Esophagus muscularis mucosa (tissue), 4 donors: ENCODE data around the gene TBC1D24. TPM values are rescaled to one million over a fixed set of nuclear protein-coding genes. Genes with fewer than 3 reads are reported as not detected.
A peak's percentile ranks its signal among the peaks of the same experiment; 100 is the strongest.

Source experiments
- DNase-seq: peaks from one replicate; pipeline ENCODE4 v3.0.0-alpha.2; 2017; ENCODE audit errors: extremely low spot score
- H3K27ac ChIP-seq, 4 donors: fragments of 200-600 bp; sonication (generic); replicated peaks in 1 of 4; 1 replicate in 3 of 4; 2 replicates in 1 of 4; pipeline ENCODE4 v1.5.1; 2016 to 2019; ENCODE audit warnings: mild to moderate bottlenecking in 1 of 4
- H3K27me3 ChIP-seq, 4 donors: fragments of 200-600 bp; sonication (generic); one replicate each; pipeline versions ENCODE4 v1.5.1 to v1.6.0; 2016 to 2019
- H3K36me3 ChIP-seq, 4 donors: fragments of 200-600 bp; sonication (generic); one replicate each; pipeline ENCODE4 v1.5.1; 2016 to 2019
- H3K4me1 ChIP-seq, 4 donors: fragments of 200-600 bp; sonication (generic); one replicate each; pipeline ENCODE4 v1.5.1; 2016 to 2019
- H3K4me3 ChIP-seq, 4 donors: fragments of 200-600 bp; sonication (generic); 1 replicate in 2 of 4; 2 replicates in 2 of 4; pipeline ENCODE4 v1.5.1; 2016 to 2019; ENCODE audit warnings: mild to moderate bottlenecking in 4 of 4, moderate library complexity in 1 of 4
- H3K9me3 ChIP-seq, 4 donors: fragments of 200-600 bp; sonication (generic); 1 replicate in 3 of 4; 2 replicates in 1 of 4; pipeline ENCODE4 v1.5.1; 2016 to 2019
- CTCF ChIP-seq, 3 experiments: fragments of 200-600 bp in 2 of 3; fragments of 450-650 bp in 1 of 3; sonication (generic) in 2 of 3; IDR thresholded peaks; one replicate each; pipeline ENCODE4 v1.5.1; 2017 to 2019; ENCODE audit warnings: antibody characterized with exemption in 3 of 3, mild to moderate bottlenecking in 2 of 3, moderate library complexity in 1 of 3
- EP300 ChIP-seq: sonication (generic); formaldehyde crosslinking; IDR thresholded peaks from one replicate; pipeline ENCODE4 v1.6.1; 2017; ENCODE audit warnings: antibody characterized with exemption
- POLR2A ChIP-seq: fragments of 450-650 bp; IDR thresholded peaks from one replicate; pipeline ENCODE4 v1.6.1; 2017; ENCODE audit warnings: antibody characterized with exemption, moderate library complexity, mild to moderate bottlenecking, low read depth
- POLR2AphosphoS5 ChIP-seq, 2 donors: sonication (generic); formaldehyde crosslinking; IDR thresholded peaks; one replicate each; pipeline ENCODE4 v1.6.1; 2017; ENCODE audit warnings: antibody characterized with exemption in 2 of 2
- WGBS: methylation state at CpG from one replicate; pipeline ENCODE4 v1.1.5; 2018; 5-methylcytosine and 5-hydroxymethylcytosine counted together
- intact Hi-C: fragments of 100-400 bp; cut with DNase I; formaldehyde crosslinking; loops from one replicate; pipeline ENCODE4 v1.15.1; 2023
- total RNA-seq, 4 donors: library from RNA; depleted of rRNA; stranded (reverse); fragments of >200 nt; gene quantifications; one replicate each; pipeline versions ENCODE4 v1.1.0 to v1.2.1, GENCODE V29; 2016

TBC1D24 gene
- total RNA-seq, 4 donors from 2014 or later, result 7.0 to 14.1 (median 11.5) TPM

- no peak for DNase-seq
- no peak overlapping the region for H3K4me3 ChIP-seq
Measured at GRCh38 chr16:2507052-2507659, 32.2 kb downstream of the TBC1D24 start.

GRCh38 chr16:2507665-2508064, 32.7 kb downstream of the TBC1D24 start:
- DNase-seq, result no peak
- TF ChIP-seq CTCF (IDR thresholded peaks at IDR 0.05) (no peak), POLR2AphosphoS5 (IDR thresholded peaks at IDR 0.05) (peak in 1 of 2 donors; percentile 13)
- peaks cover 0 to 3% (median 0%) of the 10 kb centered on the region in 4 donors for H3K36me3 ChIP-seq
- peak overlapping the region; percentile 17 to 56 (median 48) for H3K27ac ChIP-seq
- intact Hi-C loops, result loop anchor here (10.0 kb wide), 1 partner anchor 243 kb away; the partner anchor contains the start of gene RNPS1
- 100% methylated on average over 3 of the region's 11 CpGs for WGBS
- peaks cover 4 to 23% (median 22%) of the 10 kb centered on the region in 4 donors for H3K4me1 ChIP-seq
- H3K4me3 ChIP-seq, result no peak overlapping the region
- H3K9me3 ChIP-seq, result no peaks in the 10 kb centered on the region
- no peaks in the 10 kb centered on the region for H3K27me3 ChIP-seq

More at GRCh38 chr16:2507052-2507659, 32.2 kb downstream of the TBC1D24 start:
- peaks cover 8 to 23% (median 22%) of the 10 kb centered on the region in 4 donors for H3K4me1 ChIP-seq
- intact Hi-C loops, result loop anchor here (10.0 kb wide), 1 partner anchor 242 kb away; the partner anchor contains the start of gene RNPS1
- H3K27ac ChIP-seq, result peak overlapping the region; percentile 17 to 56 (median 48)
- no peaks in the 10 kb centered on the region for H3K27me3 ChIP-seq
- H3K36me3 ChIP-seq, result peaks cover 0 to 3% (median 0%) of the 10 kb centered on the region in 4 donors
- WGBS, result 79% methylated on average over 12 of the region's 14 CpGs
- no peaks in the 10 kb centered on the region for H3K9me3 ChIP-seq
- no peak for TF ChIP-seq EP300
- TF ChIP-seq POLR2A, result peak; percentile 19

- intact Hi-C loops, result loop anchor here (10.0 kb wide), 1 partner anchor 244 kb away; the partner anchor contains the start of gene RNPS1
- WGBS, result 89% methylated on average over 10 of the region's 18 CpGs
- Histone ChIP-seq H3K27me3 (no peaks in the 10 kb centered on the region), H3K4me3 (no peak overlapping the region), H3K27ac (no peak overlapping the region), H3K36me3 (peaks cover 0 to 3% (median 0%) of the 10 kb centered on the region in 4 donors), H3K9me3 (no peaks in the 10 kb centered on the region), H3K4me1 (peaks cover 8 to 27% (median 26%) of the 10 kb centered on the region in 4 donors)
- DNase-seq, result no peak
- TF ChIP-seq POLR2A, result no peak
- no peak for TF ChIP-seq EP300
- no peak for TF ChIP-seq CTCF (IDR thresholded peaks at IDR 0.05)
- TF ChIP-seq POLR2AphosphoS5 (IDR thresholded peaks at IDR 0.05), result no peak
Measured at GRCh38 chr16:2508722-2509400, 33.9 kb downstream of the TBC1D24 start.

GRCh38 chr16:2511128-2511800, 36.3 kb downstream of the TBC1D24 start:
- peaks cover 25 to 44% (median 43%) of the 10 kb centered on the region in 4 donors for H3K4me1 ChIP-seq
- intact Hi-C loops, result no loop called here
- H3K4me3 ChIP-seq, result peak overlapping the region in 1 of 4 donors; percentile 34
- TF ChIP-seq POLR2AphosphoS5 (IDR thresholded peaks at IDR 0.05) (peak; percentile 66 to 70), CTCF (IDR thresholded peaks at IDR 0.05) (no peak)
- peak overlapping the region; percentile 5 to 99 (median 20) for H3K27ac ChIP-seq
- H3K36me3 ChIP-seq, result peaks cover 0 to 3% (median 0%) of the 10 kb centered on the region in 4 donors
- 49% methylated on average over 24 of the region's 24 CpGs for WGBS
- H3K9me3 ChIP-seq, result no peaks in the 10 kb centered on the region
- DNase-seq, result no peak
- peaks cover 0 to 5% (median 0%) of the 10 kb centered on the region in 4 donors for H3K27me3 ChIP-seq
